B cell (primary cell): ENCODE data around the gene PTPRN2. TPM values are rescaled to one million over a fixed set of nuclear protein-coding genes. Genes with fewer than 3 reads are reported as not detected.

Experiments
- ATAC-seq: fragments of 200-7000 bp; cut with Tn5 transposase; one replicate; pipeline ENCODE4 v1.10.0; 2021; ENCODE audit warnings: low read depth, mild to moderate bottlenecking, moderate number of reproducible peaks, moderate library complexity
- CTCF ChIA-PET: fragments of 350-600 bp; sonication (Branson Sonifier 250); formaldehyde crosslinking; loops from one replicate; lab custom pipeline; 2021; ENCODE audit warnings: antibody characterized with exemption, inconsistent platforms; lab: Charles Lee
- POLR2A ChIA-PET: fragments of 350-600 bp; sonication (Branson Sonifier 250); formaldehyde crosslinking; loops from one replicate; lab custom pipeline; 2021; ENCODE audit warnings: antibody characterized with exemption; lab: Charles Lee
- DNase-seq: peaks from one replicate; pipeline ENCODE4 v3.0.0; 2013
- H2AFZ ChIP-seq: 2 replicates; pipeline ENCODE4 v1.6.1; 2012; ENCODE audit warnings: mild to moderate bottlenecking, low read depth, low read length; ENCODE audit not compliant: insufficient read depth, poor library complexity, severe bottlenecking
- H3K27ac ChIP-seq, 2 donors: 1 replicate in 1 of 2; 2 replicates in 1 of 2; pipeline ENCODE4 v1.5.1; 2012 to 2013; ENCODE audit warnings: low read length in 2 of 2, mild to moderate bottlenecking in 2 of 2, moderate library complexity in 1 of 2
- H3K27me3 ChIP-seq, 4 experiments: fragments of 200-600 bp in 1 of 4; sonication (generic) in 1 of 4; replicated peaks in 1 of 4; 1 replicate in 2 of 4; 2 replicates in 2 of 4; pipeline versions ENCODE4 v1.6.1 to v1.7.0; 2013 to 2016; ENCODE audit warnings: low read length in 3 of 4, mild to moderate bottlenecking in 2 of 4, mixed read lengths in 1 of 4, moderate library complexity in 1 of 4; ENCODE audit not compliant: insufficient read depth in 4 of 4, control insufficient read depth in 3 of 4; ENCODE audit errors: control extremely low read depth in 1 of 4
- H3K36me3 ChIP-seq, 2 experiments: replicated peaks in 1 of 2; 1 replicate in 1 of 2; 2 replicates in 1 of 2; pipeline versions ENCODE4 v1.6.1 to v1.7.1; 2013; ENCODE audit warnings: low read length in 1 of 2; ENCODE audit not compliant: insufficient read depth in 2 of 2, control insufficient read depth in 1 of 2; ENCODE audit errors: control extremely low read depth in 1 of 2, extremely low read depth in 1 of 2
- H3K4me1 ChIP-seq, 2 donors: fragments of 200-600 bp in 1 of 2; sonication (generic) in 1 of 2; 1 replicate in 1 of 2; 2 replicates in 1 of 2; pipeline versions ENCODE4 v1.5.1 to v1.6.1; 2013 to 2017; ENCODE audit warnings: low read length in 2 of 2; ENCODE audit not compliant: control insufficient read depth in 2 of 2, insufficient read depth in 2 of 2
- H3K4me2 ChIP-seq: replicated peaks from 2 replicates; pipeline ENCODE3; 2012; ENCODE audit warnings: mild to moderate bottlenecking, low read depth, low read length; ENCODE audit not compliant: poor library complexity, severe bottlenecking
- H3K4me3 ChIP-seq, 5 experiments: fragments of 200-600 bp in 1 of 5; sonication (generic) in 1 of 5; 1 replicate in 3 of 5; 2 replicates in 2 of 5; pipeline versions ENCODE4 v1.5.1 to v1.7.0; 2011 to 2016; ENCODE audit warnings: low read length in 4 of 5, mild to moderate bottlenecking in 4 of 5, low read depth in 2 of 5, control low read depth in 1 of 5, moderate library complexity in 1 of 5; ENCODE audit not compliant: insufficient read depth in 1 of 5; ENCODE audit errors: control extremely low read depth in 1 of 5, extremely low read depth in 1 of 5
- H3K79me2 ChIP-seq: fragments of 200-600 bp; sonication (generic); one replicate; pipeline ENCODE4 v1.6.0; 2016; ENCODE audit warnings: low read length; ENCODE audit not compliant: control insufficient read depth, insufficient read depth
- H3K9ac ChIP-seq: fragments of 200-600 bp; sonication (generic); 2 replicates; pipeline ENCODE4 v1.6.1; 2017; ENCODE audit warnings: mild to moderate bottlenecking, low read length, moderate library complexity
- H3K9me3 ChIP-seq, 3 donors: one replicate each; pipeline versions ENCODE4 v1.6.1 to v1.7.1; 2013; ENCODE audit warnings: low read length in 2 of 3; ENCODE audit not compliant: control insufficient read depth in 2 of 3, insufficient read depth in 1 of 3; ENCODE audit errors: control extremely low read depth in 1 of 3
- H4K20me1 ChIP-seq: 2 replicates; pipeline ENCODE4 v1.6.0; 2012; ENCODE audit warnings: mild to moderate bottlenecking, low read length; ENCODE audit not compliant: insufficient read depth, control insufficient read depth, poor library complexity, severe bottlenecking
- H3K27ac Mint-ChIP-seq: one replicate; pipeline ENCODE4 v1.8.0; 2021; ENCODE audit warnings: mixed read lengths
- H3K27me3 Mint-ChIP-seq: one replicate; pipeline ENCODE4 v1.8.0; 2021; ENCODE audit warnings: mixed read lengths
- H3K4me1 Mint-ChIP-seq: one replicate; pipeline ENCODE4 v1.8.0; 2021; ENCODE audit warnings: mixed read lengths
- H3K4me3 Mint-ChIP-seq: one replicate; pipeline ENCODE4 v1.8.0; 2021; ENCODE audit warnings: mixed read lengths
- H3K9me3 Mint-ChIP-seq: one replicate; pipeline ENCODE4 v1.8.0; 2022; ENCODE audit warnings: mixed read lengths; ENCODE audit not compliant: insufficient read depth
- CTCF ChIP-seq: fragments of 200-600 bp; IDR thresholded peaks from one replicate; pipeline ENCODE4 v1.8.0; 2022; ENCODE audit warnings: antibody characterized with exemption, mild to moderate bottlenecking
- EZH2 ChIP-seq: IDR thresholded peaks from 2 replicates; pipeline ENCODE4 v1.6.1; 2012; ENCODE audit warnings: borderline replicate concordance, low read depth, mild to moderate bottlenecking, moderate library complexity, low read length; ENCODE audit not compliant: insufficient read depth, poor library complexity, severe bottlenecking
- WGBS: methylation state at CpG from one replicate; pipeline ENCODE4 v1.1.5; 2013; ENCODE audit warnings: missing lambda C conversion rate; ENCODE audit not compliant: insufficient coverage; 5-methylcytosine and 5-hydroxymethylcytosine counted together
- intact Hi-C: fragments of 100-400 bp; cut with micrococcal nuclease; formaldehyde crosslinking; loops from one replicate; pipeline ENCODE4 v1.10.0; 2022
- polyA plus RNA-seq: library from polyadenylated mRNA; depleted of rRNA; stranded (reverse); fragments of >200 nt; gene quantifications from 2 replicates; pipeline ENCODE4 v1.2.3, GENCODE V29; 2012
- total RNA-seq, 2 donors: library from RNA; stranded (reverse); fragments of 120-200 nt in 1 of 2; gene quantifications; 1 replicate in 1 of 2; 2 replicates in 1 of 2; pipeline versions ENCODE4 v1.2.3 to v1.2.4, GENCODE V29; 2013 to 2022

Gene PTPRN2
- total and polyA plus RNA-seq, 2 donors (not counting 1 experiment from before 2014, with no cell fraction given): 2.0 to 5.0 TPM

DNA sequence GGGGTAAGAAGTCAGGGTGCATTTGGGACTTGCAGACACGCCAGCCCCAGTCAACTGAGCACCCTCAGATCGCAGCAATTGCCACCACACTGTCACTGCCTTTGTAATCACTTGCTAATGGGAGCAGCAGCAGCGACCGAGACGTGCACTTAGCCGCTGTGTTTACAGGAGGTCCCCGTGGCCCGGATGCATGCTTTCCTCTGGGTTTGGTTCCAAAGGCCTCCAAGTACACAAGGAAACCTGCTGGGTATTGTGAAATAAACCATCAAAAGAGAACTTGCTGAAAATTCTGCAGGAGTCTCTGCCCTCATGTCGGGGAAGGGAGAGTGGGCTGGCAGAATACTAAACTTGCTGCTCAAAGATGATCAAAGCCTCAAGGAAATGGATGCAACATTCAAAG is 909.1 kb downstream of the PTPRN2 start:
- DNase-seq (no peak), ATAC-seq (no peak)
- no peak overlapping the region for H2AFZ ChIP-seq
- no peaks in the 10 kb centered on the region for H3K36me3 ChIP-seq
- no peaks in the 10 kb centered on the region for H3K9me3 Mint-ChIP-seq
- peaks cover 0 to 22% (median 12%) of the 10 kb centered on the region in 4 experiments for H3K27me3 ChIP-seq
- intact Hi-C loops: no loop called here
- no peaks in the 10 kb centered on the region for H3K79me2 ChIP-seq
- no peak for TF ChIP-seq EZH2
- TF ChIP-seq CTCF: no peak
- H3K27ac ChIP-seq: no peak overlapping the region
- H3K4me3 ChIP-seq: no peak overlapping the region
- WGBS: 33% methylated on average over 8 of the region's 9 CpGs
- CTCF ChIA-PET: no interaction called here
- H3K4me1 Mint-ChIP-seq: no peaks in the 10 kb centered on the region
- no peak overlapping the region for H3K4me2 ChIP-seq
- H3K4me3 Mint-ChIP-seq: no peak overlapping the region
- no peaks in the 10 kb centered on the region for H3K4me1 ChIP-seq
- peaks cover 62% of the 10 kb centered on the region for H3K27me3 Mint-ChIP-seq
- H3K9me3 ChIP-seq: peaks cover 0 to 19% (median 0%) of the 10 kb centered on the region in 3 donors
- POLR2A ChIA-PET: no interaction called here
- H3K27ac Mint-ChIP-seq: no peak overlapping the region
- H4K20me1 ChIP-seq: no peaks in the 10 kb centered on the region
- no peak overlapping the region for H3K9ac ChIP-seq

DNA sequence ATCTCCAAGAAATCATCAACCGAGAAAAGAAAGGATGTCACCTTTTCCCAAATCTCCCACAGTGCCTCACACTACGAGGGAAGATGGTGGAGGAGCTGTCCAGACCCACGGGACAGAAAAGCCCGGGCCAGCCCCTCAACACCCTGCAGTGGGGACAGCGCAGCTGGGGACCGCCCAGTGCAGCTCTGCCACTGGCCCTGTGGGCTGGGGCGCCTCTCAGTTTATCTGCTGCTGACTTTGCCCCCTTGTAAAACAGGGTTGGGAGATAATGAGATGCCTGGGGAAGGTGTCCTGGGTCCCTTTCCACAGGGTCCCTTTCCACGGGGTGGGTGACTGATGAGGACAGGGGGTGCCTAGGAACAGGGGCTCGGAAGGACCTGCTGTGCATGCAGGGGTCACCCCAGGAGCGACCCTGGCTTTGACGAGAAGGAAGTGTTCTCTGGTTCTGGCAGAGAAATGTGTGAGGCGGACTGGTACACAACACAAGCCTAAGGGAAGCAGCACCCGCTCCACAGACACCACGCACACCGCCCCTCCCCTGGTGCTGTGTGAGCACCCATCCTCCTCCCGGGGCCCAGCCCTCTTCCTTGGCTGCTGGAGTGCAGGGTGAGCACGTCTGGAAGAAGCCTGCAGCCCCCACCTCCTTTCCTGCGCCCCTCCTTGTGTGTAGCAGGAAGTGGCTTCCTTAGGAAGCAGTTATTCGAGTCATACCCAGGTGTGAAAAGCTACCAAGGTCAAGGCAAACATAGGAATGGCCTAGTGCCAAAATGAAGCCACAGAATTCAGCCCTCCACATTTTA is 911.0 kb downstream of the PTPRN2 start:
- Histone ChIP-seq H3K27me3 (peaks cover 0 to 11% (median 6%) of the 10 kb centered on the region in 4 experiments), H3K27ac (no peak overlapping the region), H3K9me3 (peaks cover 0 to 21% (median 0%) of the 10 kb centered on the region in 3 donors), H3K9ac (no peak overlapping the region), H3K4me2 (no peak overlapping the region), H3K79me2 (no peaks in the 10 kb centered on the region), H3K4me3 (no peak overlapping the region), H3K4me1 (no peaks in the 10 kb centered on the region), H2AFZ (no peak overlapping the region), H3K36me3 (no peaks in the 10 kb centered on the region), H4K20me1 (no peaks in the 10 kb centered on the region)
- intact Hi-C loops: no loop called here
- Mint-ChIP-seq H3K4me1 (no peaks in the 10 kb centered on the region), H3K27ac (no peak overlapping the region), H3K9me3 (no peaks in the 10 kb centered on the region), H3K4me3 (no peak overlapping the region), H3K27me3 (peaks cover 49% of the 10 kb centered on the region)
- POLR2A ChIA-PET: no interaction called here
- TF ChIP-seq EZH2 (no peak), CTCF (no peak)
- CTCF ChIA-PET: interaction anchor here (0.7 kb wide), 1 partner anchor 198 kb away, joined by 3 read pairs; no protein-coding TSS in a partner anchor
- no peak for ATAC-seq
- 75% methylated on average over 15 of the region's 19 CpGs for WGBS
- DNase-seq: no peak
